Osteoblast (primary cell): Measurements from ENCODE around the gene PTPN12. TPM values are rescaled to one million over a fixed set of nuclear protein-coding genes. Genes with fewer than 3 reads are reported as not detected.

Experiments
- DNase-seq: peaks from one replicate; pipeline ENCODE4 v3.0.0; 2011; ENCODE audit warnings: low spot score, mixed read lengths; ENCODE audit not compliant: insufficient read length; ENCODE audit errors: missing footprints
- H2AFZ ChIP-seq: 2 replicates; pipeline ENCODE4 v1.6.0; 2011; ENCODE audit warnings: mild to moderate bottlenecking, low read length
- H3K27ac ChIP-seq: 2 replicates; pipeline ENCODE4 v1.5.1; 2011; ENCODE audit warnings: mild to moderate bottlenecking, low read depth, low read length, moderate library complexity
- H3K27me3 ChIP-seq: 2 replicates; pipeline ENCODE4 v1.6.0; 2012; ENCODE audit warnings: mild to moderate bottlenecking, control low read depth, inconsistent platforms, low read length, moderate library complexity; ENCODE audit not compliant: insufficient read depth
- H3K36me3 ChIP-seq: 2 replicates; pipeline ENCODE4 v1.5.1; 2011; ENCODE audit warnings: mild to moderate bottlenecking, low read length, control low read depth, moderate library complexity; ENCODE audit not compliant: insufficient read depth
- H3K4me1 ChIP-seq: 2 replicates; pipeline ENCODE4 v1.5.1; 2011; ENCODE audit warnings: mild to moderate bottlenecking, low read length, control low read depth, moderate library complexity; ENCODE audit not compliant: insufficient read depth
- H3K4me2 ChIP-seq: 2 replicates; pipeline ENCODE4 v1.6.0; 2011; ENCODE audit warnings: mild to moderate bottlenecking, low read length; ENCODE audit not compliant: insufficient read depth
- H3K4me3 ChIP-seq: fragments of 200-600 bp; sonication (generic); 3 replicates; pipeline ENCODE4 v1.5.1; 2012; ENCODE audit warnings: mild to moderate bottlenecking, low read length, inconsistent platforms; ENCODE audit not compliant: insufficient read depth
- H3K79me2 ChIP-seq: 2 replicates; pipeline ENCODE4 v1.6.0; 2012; ENCODE audit warnings: mild to moderate bottlenecking, low read length, control low read depth, inconsistent platforms; ENCODE audit not compliant: insufficient read depth
- H3K9me3 ChIP-seq: 2 replicates; pipeline ENCODE4 v1.5.1; 2011; ENCODE audit warnings: low read depth, low read length, control low read depth
- H4K20me1 ChIP-seq: 2 replicates; pipeline ENCODE4 v1.6.0; 2012; ENCODE audit warnings: mild to moderate bottlenecking, low read length, control low read depth; ENCODE audit not compliant: insufficient read depth
- total RNA-seq: library from RNA; depleted of rRNA; stranded (reverse); fragments of >200 nt; gene quantifications from 2 replicates; pipeline ENCODE4 v1.2.3, GENCODE V29; 2012
- TF ChIP-seq, protein P1 (sequence below): IDR thresholded peaks from 2 replicates; pipeline ENCODE4 v1.5.1; 2011; ENCODE audit warnings: mild to moderate bottlenecking, low read depth, low read length, moderate library complexity; ENCODE audit errors: extremely low read depth

PTPN12 gene
- total RNA-seq, 1 donor: 80.7 TPM

DNA sequence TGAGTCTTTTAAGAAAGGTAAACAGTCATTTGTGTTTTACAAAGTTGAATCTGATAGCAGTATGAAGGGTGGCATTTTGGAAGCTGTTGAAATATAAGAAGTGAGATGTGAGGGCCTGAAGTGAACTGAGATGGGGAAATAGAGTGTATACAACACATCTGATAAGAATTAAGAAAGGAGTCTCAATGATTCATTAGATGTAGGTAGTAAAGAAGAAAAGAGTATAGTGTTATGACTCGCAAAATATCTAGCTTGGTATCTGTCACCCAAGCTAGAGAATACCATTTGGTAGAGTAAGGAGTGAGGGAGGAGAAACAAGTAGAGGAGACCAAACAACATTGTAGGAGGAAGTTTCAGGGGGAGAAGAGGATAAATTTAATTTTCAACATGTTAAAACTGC lies 5.3 kb downstream of the PTPN12 start:
- Histone ChIP-seq H3K4me2 (no peak overlapping the region), H3K27me3 (no peaks in the 10 kb centered on the region), H3K27ac (no peak overlapping the region), H2AFZ (no peak overlapping the region), H3K9me3 (no peaks in the 10 kb centered on the region), H3K36me3 (no peaks in the 10 kb centered on the region), H3K4me1 (peaks cover 17% of the 10 kb centered on the region), H4K20me1 (peaks cover 67% of the 10 kb centered on the region), H3K4me3 (no peak overlapping the region), H3K79me2 (peaks cover 100% of the 10 kb centered on the region)
- no peak for DNase-seq
- TF ChIP-seq, protein P1, sequence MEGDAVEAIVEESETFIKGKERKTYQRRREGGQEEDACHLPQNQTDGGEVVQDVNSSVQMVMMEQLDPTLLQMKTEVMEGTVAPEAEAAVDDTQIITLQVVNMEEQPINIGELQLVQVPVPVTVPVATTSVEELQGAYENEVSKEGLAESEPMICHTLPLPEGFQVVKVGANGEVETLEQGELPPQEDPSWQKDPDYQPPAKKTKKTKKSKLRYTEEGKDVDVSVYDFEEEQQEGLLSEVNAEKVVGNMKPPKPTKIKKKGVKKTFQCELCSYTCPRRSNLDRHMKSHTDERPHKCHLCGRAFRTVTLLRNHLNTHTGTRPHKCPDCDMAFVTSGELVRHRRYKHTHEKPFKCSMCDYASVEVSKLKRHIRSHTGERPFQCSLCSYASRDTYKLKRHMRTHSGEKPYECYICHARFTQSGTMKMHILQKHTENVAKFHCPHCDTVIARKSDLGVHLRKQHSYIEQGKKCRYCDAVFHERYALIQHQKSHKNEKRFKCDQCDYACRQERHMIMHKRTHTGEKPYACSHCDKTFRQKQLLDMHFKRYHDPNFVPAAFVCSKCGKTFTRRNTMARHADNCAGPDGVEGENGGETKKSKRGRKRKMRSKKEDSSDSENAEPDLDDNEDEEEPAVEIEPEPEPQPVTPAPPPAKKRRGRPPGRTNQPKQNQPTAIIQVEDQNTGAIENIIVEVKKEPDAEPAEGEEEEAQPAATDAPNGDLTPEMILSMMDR: no peak

DNA sequence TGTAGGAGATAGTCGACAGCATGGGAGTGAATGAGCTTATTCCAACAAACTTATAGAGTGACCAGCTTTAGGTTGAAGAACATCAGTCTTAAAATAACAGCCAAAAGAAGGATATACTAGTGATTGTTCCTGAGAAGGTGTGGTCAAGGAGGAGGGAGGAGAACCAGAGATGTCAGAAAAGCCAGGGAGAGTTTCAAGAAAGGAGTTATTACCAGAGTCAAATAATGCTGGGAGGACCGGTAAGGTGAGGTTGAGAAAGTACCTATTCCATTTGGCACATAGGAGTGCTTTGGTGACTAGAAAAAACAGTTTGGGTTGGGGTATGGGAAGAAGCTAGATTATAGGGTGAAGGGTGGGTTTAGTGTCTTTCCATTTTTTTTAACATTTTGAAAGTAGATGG lies 5.8 kb downstream of the PTPN12 start:
- H3K27me3 ChIP-seq: no peaks in the 10 kb centered on the region
- H3K4me3 ChIP-seq: no peak overlapping the region
- H3K9me3 ChIP-seq: no peaks in the 10 kb centered on the region
- peaks cover 72% of the 10 kb centered on the region for H4K20me1 ChIP-seq
- H3K27ac ChIP-seq: no peak overlapping the region
- H3K4me1 ChIP-seq: peaks cover 17% of the 10 kb centered on the region
- H3K79me2 ChIP-seq: peaks cover 100% of the 10 kb centered on the region
- H2AFZ ChIP-seq: no peak overlapping the region
- H3K4me2 ChIP-seq: no peak overlapping the region
- H3K36me3 ChIP-seq: no peaks in the 10 kb centered on the region
- TF ChIP-seq, protein P1: no peak
- no peak for DNase-seq

DNA sequence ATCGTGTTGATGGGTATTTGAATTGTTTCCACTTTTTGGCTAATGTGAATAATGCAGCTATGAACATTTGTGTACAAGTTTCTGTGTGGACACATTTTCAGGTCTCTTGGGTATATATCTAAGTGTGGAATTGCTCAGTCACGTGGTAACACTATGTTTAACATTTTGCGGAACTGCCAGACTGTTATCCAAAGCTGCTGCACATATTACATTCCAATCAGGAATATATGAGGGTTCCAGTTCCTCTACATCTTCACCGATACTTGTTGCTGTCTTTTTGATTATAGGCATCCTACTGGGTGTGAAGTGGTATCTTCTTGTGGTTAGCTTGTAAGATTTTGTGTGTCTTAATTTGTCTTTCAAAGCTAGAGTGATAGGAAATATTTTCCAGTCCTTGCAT lies 6.8 kb downstream of the PTPN12 start:
- Histone ChIP-seq H3K27me3 (no peaks in the 10 kb centered on the region), H3K79me2 (peaks cover 100% of the 10 kb centered on the region), H3K4me1 (peaks cover 19% of the 10 kb centered on the region), H3K4me3 (no peak overlapping the region), H3K4me2 (peak overlapping the region; percentile 5), H2AFZ (no peak overlapping the region), H3K27ac (no peak overlapping the region), H3K36me3 (no peaks in the 10 kb centered on the region), H3K9me3 (no peaks in the 10 kb centered on the region), H4K20me1 (peaks cover 79% of the 10 kb centered on the region)
- TF ChIP-seq, protein P1: no peak
- no peak for DNase-seq

DNA sequence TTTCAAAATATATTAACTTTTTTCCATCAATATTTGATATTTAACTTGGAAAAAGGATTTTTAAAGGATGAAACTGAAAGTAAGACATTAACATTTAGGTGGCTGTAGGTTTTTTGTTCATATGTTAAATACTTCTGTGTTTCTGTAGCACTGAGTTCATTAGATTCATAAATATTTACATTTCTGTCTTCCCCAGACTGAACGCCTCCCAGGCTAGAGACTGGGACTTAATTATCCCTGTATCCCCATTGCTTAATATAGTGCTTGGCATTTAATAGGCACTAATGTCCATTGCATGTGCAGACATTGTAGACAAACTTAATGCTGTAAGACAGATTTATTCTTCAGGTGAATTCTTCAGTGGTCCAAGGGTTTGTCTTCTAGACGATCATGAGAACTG lies 7.4 kb downstream of the PTPN12 start:
- peak overlapping the region; percentile 27 for H3K27ac ChIP-seq
- peaks cover 22% of the 10 kb centered on the region for H3K4me1 ChIP-seq
- peaks cover 80% of the 10 kb centered on the region for H4K20me1 ChIP-seq
- no peaks in the 10 kb centered on the region for H3K36me3 ChIP-seq
- DNase-seq: no peak
- no peaks in the 10 kb centered on the region for H3K9me3 ChIP-seq
- no peak overlapping the region for H2AFZ ChIP-seq
- H3K4me2 ChIP-seq: peak overlapping the region; percentile 5
- H3K4me3 ChIP-seq: no peak overlapping the region
- no peaks in the 10 kb centered on the region for H3K27me3 ChIP-seq
- peaks cover 100% of the 10 kb centered on the region for H3K79me2 ChIP-seq
- TF ChIP-seq, protein P1: no peak
